ENCODE measurements around the gene PRRT4. TPM values are rescaled to one million over a fixed set of nuclear protein-coding genes. Genes with fewer than 3 reads are reported as not detected.

Gene PRRT4
- total RNA-seq, 1 donor from 2014 or later = not detected

- no peak for DNase-seq (ENCODE audit: low read depth)
Observed at GRCh38 chr7:128395748-128396147, 34.3 kb upstream of the PRRT4 start.

- DNase-seq (ENCODE audit: low read depth) = no peak
Observed at GRCh38 chr7:128394904-128395496, 33.5 kb upstream of the PRRT4 start.

DNA sequence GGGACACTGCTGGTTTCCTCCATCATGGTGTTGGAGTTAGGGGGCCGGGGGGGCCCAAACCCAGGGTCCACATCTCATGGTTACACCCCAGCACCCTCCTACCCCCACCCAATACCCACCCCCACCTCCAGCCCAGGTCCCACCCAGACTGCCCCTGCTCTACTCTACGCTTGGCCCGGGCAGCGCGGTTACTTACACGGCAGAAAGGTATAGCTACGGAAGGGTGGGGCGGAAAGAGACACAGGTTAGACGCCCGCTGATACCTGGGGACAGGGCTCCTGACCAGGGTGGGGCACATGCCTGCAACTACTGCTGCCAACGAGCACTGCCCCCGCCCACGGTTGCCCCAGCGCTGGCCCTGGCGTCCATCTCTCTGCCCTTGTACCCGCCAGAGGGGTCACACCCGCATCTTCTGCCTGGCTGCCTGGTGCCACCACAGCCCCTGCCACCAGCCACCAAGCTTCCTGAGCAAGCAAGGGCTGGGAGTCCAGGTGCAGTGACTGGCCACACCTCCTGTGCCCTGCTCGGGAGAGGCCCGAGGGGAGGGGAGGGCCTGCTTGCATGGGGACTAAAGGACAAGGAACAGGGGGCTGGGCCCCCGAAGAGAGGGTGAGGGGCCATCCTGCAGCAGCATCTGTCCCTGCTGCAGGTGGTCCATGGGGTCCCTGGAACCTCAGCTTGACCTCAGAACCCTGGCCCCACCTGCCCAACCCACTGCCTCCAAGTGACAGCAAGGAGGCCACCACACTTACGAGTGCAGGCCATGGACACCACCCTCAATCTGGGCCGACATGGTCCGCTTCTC, 32.2 kb upstream of the PRRT4 start:
- DNase-seq (ENCODE audit: low read depth) = no peak

DNA sequence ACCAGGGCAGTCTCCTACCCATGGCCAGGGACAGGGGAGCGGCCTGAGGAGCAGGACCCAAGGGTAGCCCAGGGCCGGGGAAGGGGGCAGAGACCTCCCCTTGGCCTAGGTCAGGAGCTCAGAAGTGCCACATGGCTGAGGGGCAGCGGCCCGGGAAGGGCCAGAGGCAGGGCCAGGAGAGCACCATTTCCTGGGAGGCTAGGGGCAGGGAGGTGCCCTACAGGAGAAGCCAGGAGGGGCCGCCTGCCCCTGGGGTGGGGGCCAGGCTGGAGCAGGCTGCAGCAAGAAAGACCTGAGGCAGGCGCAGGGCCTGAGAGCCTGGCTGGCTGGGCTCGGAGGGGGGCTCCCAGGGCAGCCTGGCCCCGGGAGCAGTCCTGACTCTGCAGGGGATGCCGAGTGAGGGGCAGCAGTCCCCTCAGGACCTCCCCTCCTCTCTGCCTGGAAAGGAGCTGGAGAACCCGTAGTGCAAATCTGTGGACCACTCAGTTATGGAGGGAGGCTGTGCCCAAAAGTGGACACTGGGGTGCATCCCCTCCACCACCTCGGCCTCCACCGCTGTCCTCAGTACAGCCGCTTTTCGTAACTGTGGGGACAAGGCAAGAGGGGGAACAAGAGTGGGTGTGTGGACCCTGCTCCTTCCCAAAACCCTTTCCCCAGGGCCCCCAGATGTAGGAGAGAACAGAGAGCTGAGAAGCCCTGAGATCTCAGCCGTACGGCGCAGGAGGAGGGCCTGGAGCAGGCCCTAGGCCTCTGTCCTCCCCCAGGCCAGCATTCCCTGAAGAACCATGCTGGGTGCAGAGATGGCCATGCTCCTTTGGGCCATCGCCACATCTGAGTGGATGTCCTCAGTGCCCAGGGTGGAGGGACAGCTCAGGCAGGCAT, 31.2 kb upstream of the PRRT4 start:
- DNase-seq (ENCODE audit: low read depth) = no peak

DNA sequence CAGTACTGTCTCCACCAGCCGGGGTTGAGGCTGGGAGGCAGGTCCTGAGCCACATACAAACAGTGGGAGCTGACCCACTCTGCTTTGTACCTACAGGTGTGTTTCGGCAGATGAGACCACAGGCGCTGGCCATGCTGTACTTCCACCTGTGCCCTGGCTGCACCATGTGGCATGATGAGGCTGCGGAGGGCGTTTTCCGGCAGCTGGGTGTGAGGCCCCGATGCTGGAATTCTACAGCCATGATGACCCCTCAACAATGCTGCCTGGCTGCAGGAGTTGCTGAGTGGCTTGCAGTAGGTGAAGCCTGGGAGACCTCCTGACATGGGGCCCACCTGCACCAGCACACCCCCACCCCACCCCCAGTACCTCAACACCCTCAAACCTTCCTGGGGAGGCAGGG, 30.3 kb upstream of the PRRT4 start:
- DNase-seq (ENCODE audit: low read depth) = no peak

- DNase-seq (ENCODE audit: low read depth) = no peak
Observed at GRCh38 chr7:128390871-128391565, 29.5 kb upstream of the PRRT4 start.

GRCh38 chr7:128389618-128390329, 28.3 kb upstream of the PRRT4 start:
- DNase-seq (ENCODE audit: low read depth) = no peak

DNA sequence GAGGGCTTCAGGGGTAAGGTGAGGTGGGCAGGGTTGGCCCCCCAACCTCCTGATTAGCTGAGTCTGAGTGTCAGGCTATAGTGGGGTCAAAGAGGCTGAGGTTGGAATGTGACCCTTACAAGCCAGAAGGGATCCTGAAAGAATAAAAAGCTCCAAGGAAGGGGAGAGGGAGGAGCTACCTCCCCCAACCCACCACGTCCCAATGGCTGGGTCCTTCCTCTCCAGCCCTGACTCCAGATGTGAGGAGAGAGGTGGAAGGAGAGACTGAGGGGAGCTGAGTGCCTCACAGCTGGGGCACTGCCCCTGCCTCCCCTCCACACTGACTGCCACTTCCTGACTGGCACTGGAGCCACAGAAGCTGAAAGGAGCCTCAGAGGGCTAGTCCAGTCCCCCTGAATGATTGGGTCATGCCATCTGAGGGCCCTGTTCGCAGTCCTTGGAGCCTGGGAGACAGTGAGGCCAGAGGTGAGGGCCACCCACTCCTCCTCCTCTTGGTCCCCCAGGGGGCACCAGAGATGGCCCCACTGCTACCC, 27.7 kb upstream of the PRRT4 start:
- no peak for DNase-seq (ENCODE audit: low read depth)

DNA sequence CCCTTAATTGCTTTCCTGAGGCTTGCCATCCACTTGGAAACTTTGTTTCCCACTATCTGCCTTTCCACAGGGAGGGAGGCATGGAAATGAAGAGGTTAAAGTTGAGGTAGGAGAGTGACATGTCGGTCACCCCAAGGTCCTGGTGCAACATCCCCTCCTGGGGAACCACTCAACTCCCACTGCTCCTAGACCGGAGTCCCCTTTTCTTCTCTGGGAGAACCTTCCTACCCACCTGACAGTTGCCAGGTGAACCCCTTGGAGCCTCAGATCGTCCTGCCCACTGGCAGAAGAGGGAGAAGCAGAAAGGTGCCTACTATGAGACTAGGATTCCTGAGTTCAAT, 26.6 kb upstream of the PRRT4 start:
- no peak for DNase-seq (ENCODE audit: low read depth)

DNA sequence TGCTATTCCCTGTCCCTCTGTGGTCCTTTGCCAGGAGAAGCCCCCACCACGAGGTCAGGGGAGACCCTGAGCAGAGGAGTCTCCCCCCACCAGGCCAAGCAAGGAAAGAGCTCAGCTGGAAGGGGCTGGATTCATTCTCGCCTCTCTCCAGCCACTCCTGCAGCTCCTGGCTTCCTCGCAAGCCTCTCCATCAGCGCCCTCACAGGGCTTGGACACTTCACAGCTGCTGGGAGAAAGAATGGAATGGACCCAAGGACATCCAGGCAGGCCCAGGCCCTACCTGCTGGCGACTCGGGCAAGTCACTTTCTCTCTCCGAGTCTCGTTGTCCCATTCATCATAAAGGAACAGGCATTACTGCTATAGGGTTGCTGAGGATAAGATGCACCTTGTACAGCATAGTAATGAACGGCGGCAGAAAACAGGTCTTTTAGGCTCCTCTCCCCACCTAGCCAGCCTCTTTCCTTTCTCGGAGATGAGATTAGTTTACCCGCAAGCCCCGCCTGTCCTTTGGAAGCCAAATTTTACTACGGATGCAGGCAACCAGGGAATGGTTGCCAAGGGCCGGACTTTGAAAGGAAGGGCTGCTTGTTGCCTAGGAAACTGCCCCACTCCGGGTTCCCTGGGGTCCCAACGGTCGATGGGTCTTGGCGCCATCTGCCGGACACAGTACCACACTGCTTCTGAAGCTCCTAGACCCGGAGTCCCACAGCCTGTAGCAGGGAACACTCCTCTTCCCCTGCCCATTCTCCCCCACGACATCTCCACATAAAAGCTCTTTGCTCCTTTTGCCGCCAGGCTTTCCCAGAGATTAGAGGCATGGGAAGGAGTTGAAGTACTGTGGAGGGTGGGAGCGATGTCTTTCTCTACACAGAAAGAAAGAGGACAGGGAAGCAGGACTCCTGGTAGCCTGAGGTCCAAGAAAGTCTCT, 26.0 kb upstream of the PRRT4 start:
- peak; percentile 25 for DNase-seq (ENCODE audit: low read depth)

DNA sequence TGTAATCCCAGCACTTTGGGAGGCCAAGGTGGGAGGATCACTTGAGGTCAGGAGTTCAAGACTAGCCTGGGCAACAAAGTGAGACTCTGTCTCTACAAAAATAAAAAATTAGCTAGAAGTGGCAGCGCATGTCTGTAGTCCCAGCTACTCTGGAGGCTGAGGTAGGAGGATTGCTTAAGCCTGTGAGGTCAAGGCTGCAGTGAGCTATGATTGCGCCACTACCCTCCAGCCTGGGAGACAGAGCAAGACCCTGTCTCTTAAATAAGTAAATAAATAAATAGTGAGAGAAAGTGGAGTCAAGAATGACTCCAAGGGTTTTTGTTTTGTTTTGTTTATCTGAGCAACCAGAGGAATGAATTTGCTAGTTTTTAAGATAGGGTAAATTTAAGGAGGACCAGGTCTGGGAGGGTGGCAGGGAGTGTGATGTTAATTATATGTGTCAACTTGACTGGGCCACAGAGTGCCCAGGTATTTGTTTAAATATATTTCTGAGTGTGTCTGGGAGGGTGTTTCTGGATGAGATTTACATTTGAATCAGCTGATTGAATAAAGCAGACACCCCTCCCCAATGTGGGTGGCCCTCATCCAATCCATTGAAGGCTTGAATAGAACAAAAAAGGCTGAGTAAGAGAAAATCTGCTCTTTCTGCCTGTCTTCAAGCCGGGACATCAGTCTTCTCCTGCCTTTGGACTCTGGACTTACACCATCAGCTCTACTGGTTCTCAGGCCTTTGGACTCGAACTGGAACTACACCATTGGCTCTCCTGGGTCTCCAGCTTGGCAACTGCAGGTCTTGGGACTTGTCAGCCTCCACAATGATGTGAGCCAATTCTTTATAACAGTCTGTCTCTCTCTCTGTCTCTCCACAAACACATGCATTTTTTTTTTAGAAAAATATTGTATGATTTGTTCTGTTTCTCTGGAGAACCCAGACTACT, 24.8 kb upstream of the PRRT4 start:
- no peak for DNase-seq (ENCODE audit: low read depth)

- no peak for DNase-seq (ENCODE audit: low read depth)
Observed at GRCh38 chr7:128384726-128385125, 23.2 kb upstream of the PRRT4 start.

DNA sequence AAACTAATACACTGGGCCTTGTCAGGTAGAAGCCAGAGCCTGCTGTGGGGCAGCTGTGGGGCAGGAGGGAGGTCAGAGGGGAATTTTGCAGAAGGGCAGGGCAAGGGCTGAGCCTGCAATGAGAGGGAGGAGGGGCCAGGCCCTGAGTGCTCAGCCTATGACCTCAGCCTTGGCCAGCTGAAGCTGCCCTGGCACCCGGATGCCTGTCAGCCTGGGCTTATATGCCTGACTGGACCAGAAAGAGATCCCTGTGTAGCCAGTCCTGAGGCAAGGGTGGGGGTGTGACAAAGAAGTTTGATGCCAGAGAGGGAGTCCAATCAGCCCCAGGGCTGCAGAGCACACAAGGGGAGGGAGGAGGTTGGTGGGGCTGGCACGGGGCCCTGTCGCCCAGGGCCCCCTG, 22.3 kb upstream of the PRRT4 start:
- no peak for DNase-seq (ENCODE audit: low read depth)

DNA sequence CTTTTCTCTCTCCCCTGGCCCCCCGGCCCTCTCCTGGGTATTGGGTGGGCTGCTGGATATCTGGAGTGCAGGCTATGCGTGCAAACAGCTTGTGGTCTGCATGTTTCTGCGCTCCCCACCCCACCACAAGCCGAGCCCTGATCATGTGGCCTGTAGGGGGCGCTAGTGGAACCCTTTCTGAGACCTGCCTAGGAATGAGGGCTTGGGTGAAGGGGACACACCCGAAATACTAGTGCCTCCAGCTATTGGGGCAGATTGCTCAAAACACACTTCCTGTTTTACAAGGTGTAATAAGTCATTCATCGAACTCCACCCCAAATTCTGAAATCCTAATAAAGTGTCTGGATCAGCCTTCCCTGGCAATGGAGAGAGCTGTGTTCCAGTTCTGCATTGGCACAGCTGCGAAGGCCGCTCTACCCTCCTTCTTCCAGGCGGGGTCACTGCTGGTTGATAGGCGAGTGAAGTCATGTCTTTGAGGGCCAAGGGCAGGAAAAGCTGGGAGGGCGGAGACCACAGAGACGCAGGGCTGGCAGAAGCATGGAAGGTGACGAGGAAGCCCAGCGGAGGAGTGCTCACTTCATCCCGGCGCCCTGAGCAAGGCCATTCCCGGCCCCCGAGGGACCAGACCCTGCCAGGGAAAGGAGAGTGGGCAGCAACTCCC, 19.8 kb upstream of the PRRT4 start:
- DNase-seq (ENCODE audit: low read depth) = no peak

DNA sequence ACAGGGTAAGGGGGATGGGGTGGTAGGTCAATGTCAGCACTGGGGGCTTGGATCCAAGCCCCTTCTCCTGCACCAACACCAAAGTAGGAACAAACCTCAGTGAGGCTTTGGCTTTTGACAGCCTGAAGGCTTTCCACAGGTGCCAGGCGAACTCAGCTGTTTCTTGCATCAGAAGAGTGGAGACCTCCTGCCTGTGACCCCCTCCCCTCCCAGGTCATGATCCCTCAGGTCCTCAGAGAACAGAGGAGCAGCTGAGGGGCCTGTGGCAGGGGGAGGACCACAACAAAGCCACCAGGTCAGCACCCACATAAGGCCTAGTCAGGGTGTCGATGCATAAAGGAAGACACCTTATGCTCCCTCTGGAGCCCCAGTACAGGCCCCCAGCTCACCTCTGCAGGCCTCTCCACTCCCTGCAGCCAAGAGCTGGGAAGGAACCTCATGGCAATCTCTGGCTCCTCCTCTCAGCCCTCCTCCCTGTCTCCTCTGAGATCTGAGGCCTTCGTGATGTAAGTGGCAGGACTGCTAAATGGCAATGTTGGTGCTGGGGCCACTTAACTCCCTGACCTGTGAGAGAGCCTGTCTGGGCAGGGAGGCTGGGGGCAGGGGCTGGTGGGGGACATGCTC, 19.1 kb upstream of the PRRT4 start:
- no peak for DNase-seq (ENCODE audit: low read depth)

DNA sequence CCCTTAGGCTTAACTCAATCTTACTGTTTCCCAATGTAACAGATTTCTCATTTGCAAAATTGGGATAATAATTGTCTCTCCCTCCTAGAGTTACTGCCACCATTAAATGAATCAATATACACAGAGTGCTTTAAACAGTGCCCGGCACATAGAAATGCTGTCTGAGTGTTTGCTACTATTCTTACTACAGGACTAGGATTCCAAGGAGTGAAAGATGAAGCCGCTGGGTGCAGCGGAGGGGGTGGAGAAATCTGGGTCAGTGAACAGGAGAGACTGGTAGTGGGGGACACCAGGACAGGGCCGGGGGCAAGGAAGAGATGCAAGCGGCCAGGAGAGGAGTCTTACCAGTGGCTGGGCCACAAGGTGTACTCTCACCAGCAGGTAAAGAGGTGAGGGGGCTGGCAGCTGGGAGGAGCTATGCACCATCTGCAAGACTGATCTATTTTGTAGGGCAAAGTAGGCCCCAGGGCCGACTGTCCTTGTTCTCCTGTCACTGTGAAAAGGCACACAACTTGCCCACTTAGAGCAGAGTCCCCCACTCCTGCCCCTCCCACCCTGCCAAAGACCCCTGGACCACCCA, 18.5 kb upstream of the PRRT4 start:
- no peak for DNase-seq (ENCODE audit: low read depth)

DNA sequence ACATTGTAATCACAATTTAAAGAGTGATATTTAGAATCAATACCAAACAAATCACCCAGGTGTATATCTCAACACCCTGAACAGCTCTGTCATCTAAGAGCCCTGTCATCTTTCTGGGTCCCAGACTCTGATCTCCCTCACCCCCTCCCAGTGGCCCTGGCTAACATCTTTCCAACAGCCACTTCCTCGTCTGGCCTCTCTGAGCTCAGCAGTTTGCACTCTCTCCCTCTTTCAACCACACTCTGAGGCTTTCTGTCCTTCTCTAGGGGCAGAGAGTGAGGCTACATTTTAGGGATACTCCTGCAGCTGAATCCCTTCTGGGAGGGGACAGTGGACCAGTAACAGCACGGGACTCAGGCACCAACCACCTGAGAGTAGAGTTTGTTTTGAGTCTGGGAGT, 17.1 kb upstream of the PRRT4 start:
- DNase-seq (ENCODE audit: low read depth) = no peak

- no peak for DNase-seq (ENCODE audit: low read depth)
Observed at GRCh38 chr7:128376077-128376476, 14.6 kb upstream of the PRRT4 start.
